Daoy (cell line): Measurements from ENCODE around the gene EMILIN2. TPM values are rescaled to one million over a fixed set of nuclear protein-coding genes. Genes with fewer than 3 reads are reported as not detected.
"Not testable (repeated sequence)": the region's sequence is repeated elsewhere in the genome, so short reads cannot be mapped to it uniquely, and the experiment has no call there.

Experiments used
- DNase-seq: peaks from one replicate; pipeline ENCODE4 v3.0.0-alpha.2; 2015; ENCODE audit warnings: low read depth
- total RNA-seq: library from RNA; depleted of rRNA; stranded (reverse); fragments of >200 nt; shearing (Covaris generic); gene quantifications from 2 replicates; pipeline ENCODE4 v1.2.3, GENCODE V29; 2014; rRNA removed

The EMILIN2 gene
- total RNA-seq: 0.40 TPM in 1 of 2 replicates, not detected in the other

GRCh38 chr18:2846636-2847316, at the start of gene EMILIN2:
Gene EMILIN2, plus strand, starts transcription at chr18:2847006. Its CDS starts 183 bp downstream, at chr18:2847189.
- DNase-seq: peak; percentile 31

DNA sequence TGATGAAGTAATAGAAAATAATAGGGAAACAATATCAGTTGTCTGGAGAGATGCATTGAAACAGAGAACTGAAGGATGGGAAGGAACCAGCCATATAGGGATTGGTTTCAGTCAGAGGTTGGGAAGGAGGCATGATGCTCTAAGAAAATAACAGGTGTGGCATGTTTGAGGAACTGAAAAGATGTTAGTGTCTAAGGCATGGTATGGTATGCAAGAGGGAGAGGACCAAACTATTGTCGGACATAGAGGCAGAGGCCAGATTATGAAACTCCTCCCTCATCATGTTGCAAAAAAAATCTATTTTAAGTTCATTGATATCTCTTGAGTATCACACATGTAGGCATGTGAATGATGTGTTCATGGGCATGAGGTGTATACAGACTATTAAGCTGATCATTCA, 48.9 kb upstream of the EMILIN2 start:
- no peak for DNase-seq

DNA sequence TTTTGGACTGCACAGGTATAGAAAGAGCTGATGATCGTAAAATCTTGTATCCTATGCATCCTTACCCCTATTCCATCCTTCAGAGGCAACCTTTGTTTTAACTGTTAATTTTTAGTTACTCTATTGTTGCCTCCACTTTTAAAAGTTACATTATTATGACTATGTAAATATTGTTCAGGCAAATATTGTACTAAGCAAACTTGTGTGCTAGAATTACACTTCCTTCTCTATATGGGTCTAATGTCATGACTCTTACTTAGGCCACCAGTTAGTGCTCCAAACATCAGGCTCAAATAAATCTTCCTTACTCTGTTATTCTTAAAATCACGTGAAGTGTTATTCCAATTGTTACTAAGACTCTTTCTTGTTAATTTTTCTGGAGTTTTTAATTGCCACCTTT, 47.4 kb upstream of the EMILIN2 start:
- no peak for DNase-seq

GRCh38 chr18:2805970-2806943, 40.5 kb upstream of the EMILIN2 start:
- DNase-seq: no peak

GRCh38 chr18:2808640-2809039, 38.2 kb upstream of the EMILIN2 start:
- DNase-seq: not testable (repeated sequence)

DNA sequence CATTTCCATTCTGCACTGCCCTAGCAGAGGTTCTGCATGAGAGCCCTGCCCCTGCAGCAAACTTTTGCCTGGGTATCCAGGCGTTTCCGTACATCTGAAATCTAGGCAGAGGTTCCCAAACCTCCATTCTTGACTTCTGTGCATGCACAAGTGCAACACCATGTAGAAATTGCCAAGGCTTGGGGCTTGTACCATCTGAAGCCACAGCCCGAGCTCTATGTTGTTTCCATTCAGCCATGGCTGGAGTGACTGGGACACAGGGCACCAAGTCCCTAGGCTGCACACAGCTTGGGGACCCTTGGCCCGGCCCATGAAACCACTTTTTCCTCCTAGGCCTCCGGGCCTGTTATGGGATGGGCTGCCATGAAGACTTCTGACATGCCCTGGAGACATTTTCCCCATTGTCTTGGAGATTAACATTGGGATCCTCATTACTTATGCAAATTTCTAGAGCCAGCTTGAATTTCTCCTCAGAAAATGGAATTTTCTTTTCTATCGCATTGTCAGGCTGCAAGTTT, 37.1 kb upstream of the EMILIN2 start:
- DNase-seq: not testable (repeated sequence)

- no peak for DNase-seq
Observed at GRCh38 chr18:2811416-2811815, 35.4 kb upstream of the EMILIN2 start.

GRCh38 chr18:2814928-2815327, 31.9 kb upstream of the EMILIN2 start:
- no peak for DNase-seq

- no peak for DNase-seq
Observed at GRCh38 chr18:2818281-2818680, 28.5 kb upstream of the EMILIN2 start.

GRCh38 chr18:2821695-2822094, 25.1 kb upstream of the EMILIN2 start:
- no peak for DNase-seq

GRCh38 chr18:2822213-2822921, 24.4 kb upstream of the EMILIN2 start:
- no peak for DNase-seq

GRCh38 chr18:2823202-2823601, 23.6 kb upstream of the EMILIN2 start:
- no peak for DNase-seq

DNA sequence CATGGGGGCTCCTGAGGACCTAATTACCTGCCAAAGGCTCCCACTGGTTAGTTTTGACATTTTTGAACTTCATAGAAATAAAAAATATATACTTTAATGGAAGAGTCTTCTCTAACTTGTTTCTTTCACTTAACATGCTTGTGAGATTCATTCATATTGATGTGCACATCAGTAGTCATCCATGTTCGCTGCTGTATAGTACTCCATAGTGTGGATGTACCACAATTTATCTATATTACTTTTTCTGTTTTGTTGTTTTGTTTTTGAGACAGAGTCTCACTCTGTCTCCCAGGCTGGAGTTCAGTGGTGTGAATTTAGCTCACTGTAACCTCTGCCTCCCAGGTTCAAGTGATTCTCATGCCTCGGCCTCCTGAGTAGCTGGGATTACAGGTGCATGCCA, 22.8 kb upstream of the EMILIN2 start:
- no peak for DNase-seq

DNA sequence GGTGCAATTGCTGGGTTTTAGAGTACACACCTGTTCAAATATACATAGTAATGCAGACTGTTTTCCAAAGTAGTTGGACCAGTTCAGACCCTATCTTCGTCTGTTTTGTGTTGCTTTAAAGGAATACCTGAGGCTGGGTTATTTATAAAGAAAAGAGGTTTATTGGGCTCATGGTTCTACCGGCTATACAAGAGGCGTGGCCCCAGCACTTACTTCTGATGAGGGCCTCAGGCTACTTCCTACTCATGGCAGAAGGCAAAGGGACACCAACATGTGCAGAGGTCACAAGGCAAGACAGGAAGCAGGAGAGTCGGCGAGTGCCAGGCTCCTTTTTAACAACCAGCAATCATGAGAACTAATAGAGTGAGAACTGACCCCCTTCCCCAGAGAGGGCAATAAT, 21.9 kb upstream of the EMILIN2 start:
- DNase-seq: no peak

- DNase-seq: no peak
Observed at GRCh38 chr18:2825613-2826175, 21.1 kb upstream of the EMILIN2 start.

DNA sequence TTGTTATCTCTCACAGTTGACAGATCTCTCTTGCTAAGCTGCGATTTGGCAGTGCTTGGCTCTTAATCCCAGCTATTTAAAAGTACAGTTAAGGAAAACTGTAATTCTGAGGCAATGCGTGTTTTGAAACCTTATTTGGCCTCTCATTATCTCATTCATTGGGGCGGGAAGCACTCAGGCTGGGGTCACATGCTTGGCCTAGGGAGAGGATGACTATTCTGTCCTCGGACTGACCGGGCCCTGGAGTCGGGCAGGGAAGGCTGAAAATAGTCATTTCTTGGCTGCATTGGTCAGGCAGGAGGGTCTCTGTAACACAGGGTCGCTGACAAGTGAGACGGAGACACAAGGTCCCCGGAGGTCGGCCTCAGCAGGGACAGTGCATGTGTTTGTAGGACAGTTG, 20.2 kb upstream of the EMILIN2 start:
- DNase-seq: no peak

- DNase-seq: no peak
Observed at GRCh38 chr18:2827061-2827460, 19.7 kb upstream of the EMILIN2 start.

DNA sequence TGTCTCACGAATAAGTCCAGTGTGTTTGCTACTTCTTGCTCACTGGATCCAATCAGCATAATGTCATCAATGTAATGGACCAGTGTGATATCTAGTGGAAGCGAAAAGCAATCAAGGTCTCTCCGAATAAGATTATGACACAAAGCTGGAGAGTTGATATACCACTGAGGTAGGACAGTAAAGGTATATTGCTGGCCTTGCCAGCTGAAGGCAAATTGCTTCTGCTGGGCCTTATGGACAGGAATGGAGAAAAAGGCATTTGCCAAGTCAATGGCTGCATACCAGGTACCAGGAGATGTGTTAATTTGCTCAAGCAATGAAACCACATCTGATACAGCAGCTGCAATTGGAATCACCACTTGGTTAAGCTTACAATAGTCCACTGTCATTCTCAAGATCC, 10.7 kb upstream of the EMILIN2 start:
- DNase-seq: not testable (repeated sequence)

DNA sequence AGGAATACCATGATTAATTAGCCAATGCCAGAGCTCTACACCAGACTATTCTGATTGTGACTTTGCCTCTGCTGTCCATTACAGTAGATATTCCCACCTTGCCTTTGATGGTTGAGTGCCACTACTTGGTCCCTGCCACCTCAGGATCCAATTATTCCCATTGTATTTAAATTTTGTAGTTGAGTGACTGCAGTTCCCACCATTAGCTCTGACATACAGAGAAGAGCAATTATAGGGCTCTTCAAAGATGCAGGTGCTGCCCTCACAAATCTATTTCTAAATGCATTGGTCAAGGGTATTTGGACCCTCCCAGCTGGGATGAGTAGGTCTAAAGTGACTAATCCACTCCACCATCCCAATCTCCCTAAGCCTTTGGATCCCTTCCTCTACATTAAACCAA, 9.5 kb upstream of the EMILIN2 start:
- DNase-seq: not testable (repeated sequence)

DNA sequence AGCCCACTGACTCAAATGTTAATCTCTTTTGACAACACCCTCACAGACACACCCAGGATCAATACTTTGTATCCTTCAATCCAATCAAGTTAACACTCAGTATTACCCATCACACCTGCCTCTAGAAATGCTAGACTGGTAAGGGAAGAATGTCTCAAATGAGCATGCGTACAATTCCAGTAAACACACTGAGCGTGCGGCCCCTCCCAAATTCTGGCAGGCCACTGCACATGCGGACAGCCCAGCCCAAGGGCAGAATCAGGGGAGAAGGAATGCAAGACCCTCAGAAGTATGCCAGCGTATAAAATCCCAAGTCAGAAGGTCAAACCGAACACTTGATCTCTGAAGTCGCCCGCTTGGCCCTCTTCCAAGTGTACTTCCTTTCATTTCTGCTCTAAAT, 7.6 kb upstream of the EMILIN2 start:
- no peak for DNase-seq

DNA sequence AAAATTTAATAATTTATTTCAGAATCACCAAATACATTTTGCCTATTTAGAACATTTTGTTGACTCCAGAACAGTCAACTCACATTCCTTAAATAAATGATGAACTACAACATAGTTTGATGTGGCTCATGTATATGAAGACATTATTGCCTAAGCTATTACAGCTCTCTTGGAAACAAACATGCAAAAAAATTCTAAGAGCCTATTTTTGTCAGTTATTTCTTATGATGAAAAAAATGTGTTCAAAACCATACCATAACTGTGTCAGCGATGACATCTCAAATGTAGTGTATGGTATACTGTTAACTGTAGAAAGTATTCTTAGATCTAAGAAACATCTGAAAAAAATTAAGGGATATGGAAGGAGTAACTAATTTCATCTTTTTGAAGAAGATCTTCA, 6.3 kb upstream of the EMILIN2 start:
- DNase-seq: no peak

DNA sequence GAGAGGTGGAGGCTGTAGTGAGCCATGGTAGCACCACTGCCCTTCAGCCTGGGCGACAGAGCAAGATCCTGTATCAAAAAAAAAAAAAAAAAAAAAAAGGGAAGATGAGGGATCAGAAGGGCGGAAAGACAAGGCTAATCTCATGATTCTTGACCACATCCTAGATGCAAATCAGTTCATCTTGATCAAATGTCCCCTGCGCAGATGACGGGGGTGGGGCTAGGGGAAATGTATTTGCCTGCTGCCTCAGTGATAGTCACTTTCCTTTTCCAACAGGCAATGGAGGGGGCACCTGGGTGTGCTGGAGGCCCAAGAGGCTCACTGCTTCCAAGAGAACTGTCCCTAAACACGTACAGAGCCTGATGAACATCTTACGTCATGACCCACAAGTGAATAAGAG, 3.7 kb upstream of the EMILIN2 start:
- DNase-seq: no peak
